ENCODE results near the gene ATP13A2.

GRCh38 chr1:16986962-16987361, 24.8 kb downstream of the ATP13A2 start:
- TF ChIP-seq CTCF (IDR thresholded peaks at IDR 0.05 in 8 of 11, conservative IDR thresholded peaks at IDR 0.05 in 3 of 11) (peak in 1 of 11 experiments; percentile 25), POLR2A (IDR thresholded peaks at IDR 0.05) (no peak), POLR2AphosphoS5 (IDR thresholded peaks at IDR 0.05) (no peak)

Data from spleen (tissue), 7 donors.